B cell (primary cell): ENCODE results near the gene TRMT13. TPM values are rescaled to one million over a fixed set of nuclear protein-coding genes. Genes with fewer than 3 reads are reported as not detected.

ENCODE experiments used
- ATAC-seq: fragments of 200-7000 bp; cut with Tn5 transposase; one replicate; pipeline ENCODE4 v1.10.0; 2021; ENCODE audit warnings: low read depth, mild to moderate bottlenecking, moderate number of reproducible peaks, moderate library complexity
- CTCF ChIA-PET: fragments of 350-600 bp; sonication (Branson Sonifier 250); formaldehyde crosslinking; loops from one replicate; lab custom pipeline; 2021; ENCODE audit warnings: antibody characterized with exemption, inconsistent platforms; lab: Charles Lee
- POLR2A ChIA-PET: fragments of 350-600 bp; sonication (Branson Sonifier 250); formaldehyde crosslinking; loops from one replicate; lab custom pipeline; 2021; ENCODE audit warnings: antibody characterized with exemption; lab: Charles Lee
- DNase-seq: peaks from one replicate; pipeline ENCODE4 v3.0.0; 2013
- H2AFZ ChIP-seq: 2 replicates; pipeline ENCODE4 v1.6.1; 2012; ENCODE audit warnings: mild to moderate bottlenecking, low read depth, low read length; ENCODE audit not compliant: insufficient read depth, poor library complexity, severe bottlenecking
- H3K27ac ChIP-seq, 2 donors: 1 replicate in 1 of 2; 2 replicates in 1 of 2; pipeline ENCODE4 v1.5.1; 2012 to 2013; ENCODE audit warnings: low read length in 2 of 2, mild to moderate bottlenecking in 2 of 2, moderate library complexity in 1 of 2
- H3K27me3 ChIP-seq, 4 experiments: fragments of 200-600 bp in 1 of 4; sonication (generic) in 1 of 4; replicated peaks in 1 of 4; 1 replicate in 2 of 4; 2 replicates in 2 of 4; pipeline versions ENCODE4 v1.6.1 to v1.7.0; 2013 to 2016; ENCODE audit warnings: low read length in 3 of 4, mild to moderate bottlenecking in 2 of 4, mixed read lengths in 1 of 4, moderate library complexity in 1 of 4; ENCODE audit not compliant: insufficient read depth in 4 of 4, control insufficient read depth in 3 of 4; ENCODE audit errors: control extremely low read depth in 1 of 4
- H3K36me3 ChIP-seq, 2 experiments: replicated peaks in 1 of 2; 1 replicate in 1 of 2; 2 replicates in 1 of 2; pipeline versions ENCODE4 v1.6.1 to v1.7.1; 2013; ENCODE audit warnings: low read length in 1 of 2; ENCODE audit not compliant: insufficient read depth in 2 of 2, control insufficient read depth in 1 of 2; ENCODE audit errors: control extremely low read depth in 1 of 2, extremely low read depth in 1 of 2
- H3K4me1 ChIP-seq, 2 donors: fragments of 200-600 bp in 1 of 2; sonication (generic) in 1 of 2; 1 replicate in 1 of 2; 2 replicates in 1 of 2; pipeline versions ENCODE4 v1.5.1 to v1.6.1; 2013 to 2017; ENCODE audit warnings: low read length in 2 of 2; ENCODE audit not compliant: control insufficient read depth in 2 of 2, insufficient read depth in 2 of 2
- H3K4me2 ChIP-seq: replicated peaks from 2 replicates; pipeline ENCODE3; 2012; ENCODE audit warnings: mild to moderate bottlenecking, low read depth, low read length; ENCODE audit not compliant: poor library complexity, severe bottlenecking
- H3K4me3 ChIP-seq, 5 experiments: fragments of 200-600 bp in 1 of 5; sonication (generic) in 1 of 5; 1 replicate in 3 of 5; 2 replicates in 2 of 5; pipeline versions ENCODE4 v1.5.1 to v1.7.0; 2011 to 2016; ENCODE audit warnings: low read length in 4 of 5, mild to moderate bottlenecking in 4 of 5, low read depth in 2 of 5, control low read depth in 1 of 5, moderate library complexity in 1 of 5; ENCODE audit not compliant: insufficient read depth in 1 of 5; ENCODE audit errors: control extremely low read depth in 1 of 5, extremely low read depth in 1 of 5
- H3K79me2 ChIP-seq: fragments of 200-600 bp; sonication (generic); one replicate; pipeline ENCODE4 v1.6.0; 2016; ENCODE audit warnings: low read length; ENCODE audit not compliant: control insufficient read depth, insufficient read depth
- H3K9ac ChIP-seq: fragments of 200-600 bp; sonication (generic); 2 replicates; pipeline ENCODE4 v1.6.1; 2017; ENCODE audit warnings: mild to moderate bottlenecking, low read length, moderate library complexity
- H3K9me3 ChIP-seq, 3 donors: one replicate each; pipeline versions ENCODE4 v1.6.1 to v1.7.1; 2013; ENCODE audit warnings: low read length in 2 of 3; ENCODE audit not compliant: control insufficient read depth in 2 of 3, insufficient read depth in 1 of 3; ENCODE audit errors: control extremely low read depth in 1 of 3
- H4K20me1 ChIP-seq: 2 replicates; pipeline ENCODE4 v1.6.0; 2012; ENCODE audit warnings: mild to moderate bottlenecking, low read length; ENCODE audit not compliant: insufficient read depth, control insufficient read depth, poor library complexity, severe bottlenecking
- H3K27ac Mint-ChIP-seq: one replicate; pipeline ENCODE4 v1.8.0; 2021; ENCODE audit warnings: mixed read lengths
- H3K27me3 Mint-ChIP-seq: one replicate; pipeline ENCODE4 v1.8.0; 2021; ENCODE audit warnings: mixed read lengths
- H3K4me1 Mint-ChIP-seq: one replicate; pipeline ENCODE4 v1.8.0; 2021; ENCODE audit warnings: mixed read lengths
- H3K4me3 Mint-ChIP-seq: one replicate; pipeline ENCODE4 v1.8.0; 2021; ENCODE audit warnings: mixed read lengths
- H3K9me3 Mint-ChIP-seq: one replicate; pipeline ENCODE4 v1.8.0; 2022; ENCODE audit warnings: mixed read lengths; ENCODE audit not compliant: insufficient read depth
- CTCF ChIP-seq: fragments of 200-600 bp; IDR thresholded peaks from one replicate; pipeline ENCODE4 v1.8.0; 2022; ENCODE audit warnings: antibody characterized with exemption, mild to moderate bottlenecking
- EZH2 ChIP-seq: IDR thresholded peaks from 2 replicates; pipeline ENCODE4 v1.6.1; 2012; ENCODE audit warnings: borderline replicate concordance, low read depth, mild to moderate bottlenecking, moderate library complexity, low read length; ENCODE audit not compliant: insufficient read depth, poor library complexity, severe bottlenecking
- WGBS: methylation state at CpG from one replicate; pipeline ENCODE4 v1.1.5; 2013; ENCODE audit warnings: missing lambda C conversion rate; ENCODE audit not compliant: insufficient coverage; 5-methylcytosine and 5-hydroxymethylcytosine counted together
- intact Hi-C: fragments of 100-400 bp; cut with micrococcal nuclease; formaldehyde crosslinking; loops from one replicate; pipeline ENCODE4 v1.10.0; 2022
- polyA plus RNA-seq: library from polyadenylated mRNA; depleted of rRNA; stranded (reverse); fragments of >200 nt; gene quantifications from 2 replicates; pipeline ENCODE4 v1.2.3, GENCODE V29; 2012
- total RNA-seq, 2 donors: library from RNA; stranded (reverse); fragments of 120-200 nt in 1 of 2; gene quantifications; 1 replicate in 1 of 2; 2 replicates in 1 of 2; pipeline versions ENCODE4 v1.2.3 to v1.2.4, GENCODE V29; 2013 to 2022

The TRMT13 gene
- total and polyA plus RNA-seq, 2 donors (not counting 1 experiment from before 2014, with no cell fraction given), result 15.6 to 40.1 TPM

- POLR2A ChIA-PET, result no interaction called here
- Histone ChIP-seq H3K4me3 (no peak overlapping the region), H3K27me3 (no peaks in the 10 kb centered on the region), H4K20me1 (no peaks in the 10 kb centered on the region), H3K9ac (no peak overlapping the region), H3K9me3 (no peaks in the 10 kb centered on the region), H3K79me2 (no peaks in the 10 kb centered on the region), H3K36me3 (peaks cover 0 to 12% of the 10 kb centered on the region in 2 experiments), H2AFZ (no peak overlapping the region), H3K27ac (no peak overlapping the region), H3K4me1 (no peaks in the 10 kb centered on the region), H3K4me2 (no peak overlapping the region)
- CTCF ChIA-PET, result no interaction called here
- DNase-seq (no peak), ATAC-seq (no peak)
- intact Hi-C loops, result no loop called here
- WGBS, result no CpG with 5 or more reads among the region's 1 CpG
- Mint-ChIP-seq H3K4me3 (no peak overlapping the region), H3K27me3 (no peaks in the 10 kb centered on the region), H3K4me1 (no peaks in the 10 kb centered on the region), H3K27ac (no peak overlapping the region), H3K9me3 (no peaks in the 10 kb centered on the region)
- TF ChIP-seq EZH2, result no peak
- TF ChIP-seq CTCF, result no peak
Observed at GRCh38 chr1:100089082-100089481, 43.9 kb upstream of the TRMT13 start.

GRCh38 chr1:100090471-100090870 is 42.5 kb upstream of the TRMT13 start:
- no peaks in the 10 kb centered on the region for H3K79me2 ChIP-seq
- CTCF ChIA-PET, result no interaction called here
- DNase-seq, result no peak
- H3K4me3 Mint-ChIP-seq, result no peak overlapping the region
- H3K4me1 ChIP-seq, result no peaks in the 10 kb centered on the region
- H3K36me3 ChIP-seq, result peaks cover 0 to 12% of the 10 kb centered on the region in 2 experiments
- no peaks in the 10 kb centered on the region for H3K9me3 ChIP-seq
- H3K27ac ChIP-seq, result no peak overlapping the region
- no peaks in the 10 kb centered on the region for H3K4me1 Mint-ChIP-seq
- H3K9me3 Mint-ChIP-seq, result no peaks in the 10 kb centered on the region
- WGBS, result no CpG with 5 or more reads among the region's 3 CpGs
- H3K27ac Mint-ChIP-seq, result no peak overlapping the region
- H3K4me2 ChIP-seq, result no peak overlapping the region
- H3K4me3 ChIP-seq, result no peak overlapping the region
- H3K27me3 Mint-ChIP-seq, result no peaks in the 10 kb centered on the region
- TF ChIP-seq EZH2 (no peak), CTCF (no peak)
- intact Hi-C loops, result no loop called here
- no peak overlapping the region for H3K9ac ChIP-seq
- POLR2A ChIA-PET, result no interaction called here
- no peaks in the 10 kb centered on the region for H3K27me3 ChIP-seq
- no peaks in the 10 kb centered on the region for H4K20me1 ChIP-seq
- H2AFZ ChIP-seq, result no peak overlapping the region
- ATAC-seq, result no peak
